Activated CD4-positive, alpha-beta memory T cell treated with anti-CD3 and anti-CD28 coated beads for 36 hours (primary cell): ENCODE results near the gene IP6K3. TPM values are rescaled to one million over a fixed set of nuclear protein-coding genes. Genes with fewer than 3 reads are reported as not detected.

ENCODE experiments used
- CTCF ChIA-PET: fragments of 350-600 bp; sonication (Branson Sonifier 250); formaldehyde crosslinking; loops from one replicate; lab custom pipeline; 2021; ENCODE audit warnings: antibody characterized with exemption, inconsistent platforms; lab: Charles Lee
- POLR2A ChIA-PET: fragments of 350-600 bp; sonication (Branson Sonifier 250); formaldehyde crosslinking; loops from one replicate; lab custom pipeline; 2021; ENCODE audit warnings: antibody characterized with exemption; lab: Charles Lee
- DNase-seq: peaks from one replicate; pipeline ENCODE4 v3.0.0-alpha.2; 2020
- H3K27ac Mint-ChIP-seq: one replicate; pipeline ENCODE4 v1.8.0; 2021; ENCODE audit warnings: mixed read lengths
- H3K27me3 Mint-ChIP-seq: one replicate; pipeline ENCODE4 v1.8.0; 2021; ENCODE audit warnings: mixed read lengths
- H3K36me3 Mint-ChIP-seq: one replicate; pipeline ENCODE4 v1.8.0; 2021; ENCODE audit warnings: mixed read lengths
- H3K4me1 Mint-ChIP-seq: one replicate; pipeline ENCODE4 v1.8.0; 2021; ENCODE audit warnings: low read depth, mixed read lengths
- H3K4me3 Mint-ChIP-seq: one replicate; pipeline ENCODE4 v1.8.0; 2021; ENCODE audit warnings: mild to moderate bottlenecking, mixed read lengths
- H3K9me3 Mint-ChIP-seq: one replicate; pipeline ENCODE4 v1.8.0; 2021; ENCODE audit warnings: mixed read lengths
- intact Hi-C: fragments of 100-400 bp; cut with micrococcal nuclease; formaldehyde crosslinking; loops from one replicate; pipeline ENCODE4 v1.15.1; 2023
- total RNA-seq, 2 experiments: library from RNA; stranded (reverse); gene quantifications; one replicate each; pipeline ENCODE4 v1.2.3, GENCODE V29; 2021

Gene IP6K3
- total RNA-seq, 2 experiments from 2014 or later, result not detected

GRCh38 chr6:33689148-33689494, 57.6 kb downstream of the IP6K3 start:
- CTCF ChIA-PET, result no interaction called here
- intact Hi-C loops, result no loop called here

GRCh38 chr6:33688451-33689147, 58.1 kb downstream of the IP6K3 start:
- Mint-ChIP-seq H3K9me3 (no peaks in the 10 kb centered on the region), H3K27me3 (no peaks in the 10 kb centered on the region), H3K4me1 (peaks cover 29% of the 10 kb centered on the region), H3K27ac (no peak overlapping the region), H3K4me3 (no peak overlapping the region), H3K36me3 (peaks cover 67% of the 10 kb centered on the region)
- no peak for DNase-seq
- intact Hi-C loops, result no loop called here
- ChIA-PET POLR2A (no interaction called here), CTCF (interaction anchor here (0.7 kb wide), 1 partner anchor 23 kb away, joined by 3 read pairs; the partner anchor contains the start of gene UQCC2)

More at GRCh38 chr6:33689148-33689494, 57.6 kb downstream of the IP6K3 start:
- no peaks in the 10 kb centered on the region for H3K27me3 Mint-ChIP-seq
- H3K9me3 Mint-ChIP-seq, result no peaks in the 10 kb centered on the region
- no peak overlapping the region for H3K4me3 Mint-ChIP-seq
- POLR2A ChIA-PET, result no interaction called here
- H3K27ac Mint-ChIP-seq, result peak overlapping the region; percentile 12
- peaks cover 33% of the 10 kb centered on the region for H3K4me1 Mint-ChIP-seq
- no peak for DNase-seq
- peaks cover 67% of the 10 kb centered on the region for H3K36me3 Mint-ChIP-seq

- H3K36me3 Mint-ChIP-seq, result peaks cover 65% of the 10 kb centered on the region
- CTCF ChIA-PET, result interaction anchor here (0.7 kb wide), 1 partner anchor 23 kb away, joined by 3 read pairs; the partner anchor contains the start of gene UQCC2
- no peak overlapping the region for H3K4me3 Mint-ChIP-seq
Measured at GRCh38 chr6:33688006-33688405, 58.7 kb downstream of the IP6K3 start.

GRCh38 chr6:33686981-33687975, 59.4 kb downstream of the IP6K3 start:
- H3K4me3 Mint-ChIP-seq, result no peak overlapping the region
- no peaks in the 10 kb centered on the region for H3K9me3 Mint-ChIP-seq
- H3K27me3 Mint-ChIP-seq, result no peaks in the 10 kb centered on the region
- POLR2A ChIA-PET, result no interaction called here
- peaks cover 28% of the 10 kb centered on the region for H3K4me1 Mint-ChIP-seq
- peaks cover 62% of the 10 kb centered on the region for H3K36me3 Mint-ChIP-seq
- no peak for DNase-seq
- intact Hi-C loops, result no loop called here
- CTCF ChIA-PET, result no interaction called here
- no peak overlapping the region for H3K27ac Mint-ChIP-seq

More at GRCh38 chr6:33688006-33688405, 58.7 kb downstream of the IP6K3 start:
- POLR2A ChIA-PET, result no interaction called here
- H3K27ac Mint-ChIP-seq, result no peak overlapping the region
- DNase-seq, result no peak
- peaks cover 29% of the 10 kb centered on the region for H3K4me1 Mint-ChIP-seq
- intact Hi-C loops, result no loop called here
- no peaks in the 10 kb centered on the region for H3K27me3 Mint-ChIP-seq
- no peaks in the 10 kb centered on the region for H3K9me3 Mint-ChIP-seq

- peaks cover 60% of the 10 kb centered on the region for H3K36me3 Mint-ChIP-seq
- H3K4me3 Mint-ChIP-seq, result no peak overlapping the region
- H3K27me3 Mint-ChIP-seq, result no peaks in the 10 kb centered on the region
- peak overlapping the region; percentile 5 for H3K27ac Mint-ChIP-seq
- DNase-seq, result no peak
- POLR2A ChIA-PET, result no interaction called here
- CTCF ChIA-PET, result interaction anchor here (0.6 kb wide), 1 partner anchor 16 kb away, joined by 3 read pairs; no protein-coding TSS in a partner anchor
- H3K9me3 Mint-ChIP-seq, result no peaks in the 10 kb centered on the region
- peaks cover 21% of the 10 kb centered on the region for H3K4me1 Mint-ChIP-seq
- intact Hi-C loops, result no loop called here
Measured at GRCh38 chr6:33686225-33686924, 60.3 kb downstream of the IP6K3 start.

GRCh38 chr6:33685411-33686224, 61.1 kb downstream of the IP6K3 start:
- H3K36me3 Mint-ChIP-seq, result peaks cover 59% of the 10 kb centered on the region
- intact Hi-C loops, result no loop called here
- H3K4me1 Mint-ChIP-seq, result peaks cover 15% of the 10 kb centered on the region
- no peak for DNase-seq
- H3K9me3 Mint-ChIP-seq, result no peaks in the 10 kb centered on the region
- no peak overlapping the region for H3K4me3 Mint-ChIP-seq
- ChIA-PET POLR2A (no interaction called here), CTCF (interaction anchor here (0.6 kb wide), 1 partner anchor 17 kb away, joined by 3 read pairs; no protein-coding TSS in a partner anchor)
- H3K27me3 Mint-ChIP-seq, result no peaks in the 10 kb centered on the region
- H3K27ac Mint-ChIP-seq, result peak overlapping the region; percentile 30

GRCh38 chr6:33684983-33685382, 61.7 kb downstream of the IP6K3 start:
- peak overlapping the region; percentile 30 for H3K27ac Mint-ChIP-seq
- ChIA-PET POLR2A (no interaction called here), CTCF (no interaction called here)
- DNase-seq, result no peak
- no peaks in the 10 kb centered on the region for H3K27me3 Mint-ChIP-seq
- H3K4me1 Mint-ChIP-seq, result peaks cover 15% of the 10 kb centered on the region
- no peak overlapping the region for H3K4me3 Mint-ChIP-seq
- no peaks in the 10 kb centered on the region for H3K9me3 Mint-ChIP-seq
- intact Hi-C loops, result no loop called here
- peaks cover 58% of the 10 kb centered on the region for H3K36me3 Mint-ChIP-seq

- no peaks in the 10 kb centered on the region for H3K9me3 Mint-ChIP-seq
- no peak for DNase-seq
- intact Hi-C loops, result no loop called here
- ChIA-PET POLR2A (interaction anchor here (0.6 kb wide), 1 partner anchor 10 kb away, joined by 3 read pairs; no protein-coding TSS in a partner anchor), CTCF (interaction anchor here (2.8 kb wide), 1 partner anchor 16 kb away, joined by 19 read pairs; no protein-coding TSS in a partner anchor)
- H3K27me3 Mint-ChIP-seq, result no peaks in the 10 kb centered on the region
- H3K36me3 Mint-ChIP-seq, result peaks cover 59% of the 10 kb centered on the region
- no peak overlapping the region for H3K4me3 Mint-ChIP-seq
- peak overlapping the region; percentile 80 for H3K27ac Mint-ChIP-seq
- peaks cover 15% of the 10 kb centered on the region for H3K4me1 Mint-ChIP-seq
Measured at GRCh38 chr6:33684428-33684896, 62.2 kb downstream of the IP6K3 start.

- Mint-ChIP-seq H3K9me3 (no peaks in the 10 kb centered on the region), H3K36me3 (peaks cover 58% of the 10 kb centered on the region), H3K27me3 (no peaks in the 10 kb centered on the region), H3K4me1 (peaks cover 15% of the 10 kb centered on the region), H3K27ac (peak overlapping the region; percentile 80), H3K4me3 (no peak overlapping the region)
- intact Hi-C loops, result no loop called here
- CTCF ChIA-PET, result interaction anchor here (0.9 to 2.8 kb wide), 7 partner anchors 11 to 96 kb away, joined by 3 to 19 read pairs (median 3); partner anchors contain the start of gene UQCC2
- POLR2A ChIA-PET, result interaction anchor here (0.6 to 1.5 kb wide), 2 partner anchors 10 to 15 kb away, joined by 3 read pairs; no protein-coding TSS in a partner anchor
- DNase-seq, result no peak
Measured at GRCh38 chr6:33683576-33684427, 62.9 kb downstream of the IP6K3 start.

- no peak overlapping the region for H3K4me3 Mint-ChIP-seq
- H3K9me3 Mint-ChIP-seq, result no peaks in the 10 kb centered on the region
- peaks cover 15% of the 10 kb centered on the region for H3K4me1 Mint-ChIP-seq
- CTCF ChIA-PET, result interaction anchor here (0.6 to 2.8 kb wide), 8 partner anchors 12 to 112 kb away, joined by 3 to 19 read pairs (median 3); partner anchors contain the start of gene UQCC2
- intact Hi-C loops, result no loop called here
- peaks cover 58% of the 10 kb centered on the region for H3K36me3 Mint-ChIP-seq
- H3K27me3 Mint-ChIP-seq, result no peaks in the 10 kb centered on the region
- POLR2A ChIA-PET, result interaction anchor here (1.5 kb wide), 1 partner anchor 14 kb away, joined by 3 read pairs; no protein-coding TSS in a partner anchor
- peak overlapping the region; percentile 80 for H3K27ac Mint-ChIP-seq
- DNase-seq, result peak; percentile 73
Measured at GRCh38 chr6:33683051-33683571, 63.6 kb downstream of the IP6K3 start.
